Measurements from ENCODE around the gene SOX21. TPM values are rescaled to one million over a fixed set of nuclear protein-coding genes. Genes with fewer than 3 reads are reported as not detected.

SOX21 gene
- total and polyA plus RNA-seq, 2 donors (not counting 1 experiment from before 2014, with no cell fraction given), result not detected

GRCh38 chr13:94692030-94692429 lies 20.3 kb downstream of the SOX21 start:
- Mint-ChIP-seq H3K4me1 (no peaks in the 10 kb centered on the region), H3K27me3 (peaks cover 33% of the 10 kb centered on the region), H3K4me3 (no peak overlapping the region), H3K9me3 (ENCODE audit: insufficient read depth) (no peaks in the 10 kb centered on the region), H3K27ac (no peak overlapping the region)
- CTCF ChIA-PET, result no interaction called here
- 87% methylated on average over 4 of the region's 4 CpGs for WGBS (ENCODE audit: insufficient coverage)
- TF ChIP-seq EZH2 (IDR thresholded peaks at IDR 0.05; ENCODE audit: borderline replicate concordance, insufficient read depth, low read depth, low read length, poor library complexity, severe bottlenecking), result no peak
- TF ChIP-seq CTCF (IDR thresholded peaks at IDR 0.05), result no peak
- Histone ChIP-seq H3K9ac (ENCODE audit: low read length) (no peak overlapping the region), H3K4me3 (ENCODE audit: control extremely low read depth in 1 of 5, extremely low read depth in 1 of 5, insufficient read depth in 1 of 5, low read depth in 2 of 5, low read length in 4 of 5) (no peak overlapping the region), H3K4me2 (replicated peaks; ENCODE audit: low read depth, low read length, poor library complexity, severe bottlenecking) (no peak overlapping the region), H3K79me2 (ENCODE audit: control insufficient read depth, insufficient read depth, low read length) (no peaks in the 10 kb centered on the region), H3K36me3 (replicated peaks in 1 of 2; ENCODE audit: control extremely low read depth in 1 of 2, control insufficient read depth in 1 of 2, extremely low read depth in 1 of 2, insufficient read depth in 2 of 2, low read length in 1 of 2) (no peaks in the 10 kb centered on the region), H2AFZ (ENCODE audit: insufficient read depth, low read depth, low read length, poor library complexity, severe bottlenecking) (no peak overlapping the region), H3K27me3 (replicated peaks in 1 of 4; ENCODE audit: control extremely low read depth in 1 of 4, control insufficient read depth in 3 of 4, insufficient read depth in 4 of 4, low read length in 3 of 4) (peaks cover 0 to 12% (median 3%) of the 10 kb centered on the region in 4 experiments), H3K4me1 (ENCODE audit: control insufficient read depth in 2 of 2, insufficient read depth in 2 of 2, low read length in 2 of 2) (no peaks in the 10 kb centered on the region), H3K9me3 (ENCODE audit: control extremely low read depth in 1 of 3, control insufficient read depth in 2 of 3, insufficient read depth in 1 of 3, low read length in 2 of 3) (no peaks in the 10 kb centered on the region), H3K27ac (ENCODE audit: low read length in 2 of 2) (no peak overlapping the region), H4K20me1 (ENCODE audit: control insufficient read depth, insufficient read depth, low read length, poor library complexity, severe bottlenecking) (no peaks in the 10 kb centered on the region)
- POLR2A ChIA-PET, result no interaction called here
- ATAC-seq (ENCODE audit: low read depth), result no peak
- no peak for DNase-seq
- intact Hi-C loops (cut with micrococcal nuclease), result no loop called here

- 97% methylated on average over 3 of the region's 5 CpGs for WGBS (ENCODE audit: insufficient coverage)
- Histone ChIP-seq H4K20me1 (ENCODE audit: control insufficient read depth, insufficient read depth, low read length, poor library complexity, severe bottlenecking) (no peaks in the 10 kb centered on the region), H3K36me3 (replicated peaks in 1 of 2; ENCODE audit: control extremely low read depth in 1 of 2, control insufficient read depth in 1 of 2, extremely low read depth in 1 of 2, insufficient read depth in 2 of 2, low read length in 1 of 2) (no peaks in the 10 kb centered on the region), H3K79me2 (ENCODE audit: control insufficient read depth, insufficient read depth, low read length) (no peaks in the 10 kb centered on the region), H3K9me3 (ENCODE audit: control extremely low read depth in 1 of 3, control insufficient read depth in 2 of 3, insufficient read depth in 1 of 3, low read length in 2 of 3) (no peaks in the 10 kb centered on the region), H2AFZ (ENCODE audit: insufficient read depth, low read depth, low read length, poor library complexity, severe bottlenecking) (no peak overlapping the region), H3K9ac (ENCODE audit: low read length) (no peak overlapping the region), H3K27me3 (replicated peaks in 1 of 4; ENCODE audit: control extremely low read depth in 1 of 4, control insufficient read depth in 3 of 4, insufficient read depth in 4 of 4, low read length in 3 of 4) (peaks cover 0 to 12% (median 4%) of the 10 kb centered on the region in 4 experiments), H3K4me1 (ENCODE audit: control insufficient read depth in 2 of 2, insufficient read depth in 2 of 2, low read length in 2 of 2) (no peaks in the 10 kb centered on the region), H3K27ac (ENCODE audit: low read length in 2 of 2) (no peak overlapping the region), H3K4me3 (ENCODE audit: control extremely low read depth in 1 of 5, extremely low read depth in 1 of 5, insufficient read depth in 1 of 5, low read depth in 2 of 5, low read length in 4 of 5) (no peak overlapping the region), H3K4me2 (replicated peaks; ENCODE audit: low read depth, low read length, poor library complexity, severe bottlenecking) (no peak overlapping the region)
- ChIA-PET POLR2A (no interaction called here), CTCF (no interaction called here)
- intact Hi-C loops (cut with micrococcal nuclease), result no loop called here
- peaks cover 21% of the 10 kb centered on the region for H3K27me3 Mint-ChIP-seq
- no peaks in the 10 kb centered on the region for H3K4me1 Mint-ChIP-seq
- no peak for TF ChIP-seq CTCF (IDR thresholded peaks at IDR 0.05)
- no peak for TF ChIP-seq EZH2 (IDR thresholded peaks at IDR 0.05; ENCODE audit: borderline replicate concordance, insufficient read depth, low read depth, low read length, poor library complexity, severe bottlenecking)
- ATAC-seq (ENCODE audit: low read depth), result no peak
- H3K4me3 Mint-ChIP-seq, result no peak overlapping the region
- DNase-seq, result no peak
- H3K27ac Mint-ChIP-seq, result no peak overlapping the region
- no peaks in the 10 kb centered on the region for H3K9me3 Mint-ChIP-seq (ENCODE audit: insufficient read depth)
These were observed 28.9 kb downstream of the SOX21 start for GRCh38 chr13:94683409-94683808.
